ENCODE data around the gene ATXN10.

Gene ATXN10

GRCh38 chr22:45843986-45844385, 172.4 kb downstream of the ATXN10 start:
- no peak overlapping the region for H3K4me3 ChIP-seq (replicated peaks; ENCODE audit: low read depth, low read length)
- DNase-seq (ENCODE audit: extremely low read depth, low read depth): no peak
- TF ChIP-seq CTCF (IDR thresholded peaks at IDR 0.05; ENCODE audit: low read depth, low read length, missing control alignments): no peak

- no peak for TF ChIP-seq CTCF (IDR thresholded peaks at IDR 0.05; ENCODE audit: low read depth, low read length, missing control alignments)
- H3K4me3 ChIP-seq (replicated peaks; ENCODE audit: low read depth, low read length): no peak overlapping the region
Observed at GRCh38 chr22:45845076-45845487, 173.4 kb downstream of the ATXN10 start.

GRCh38 chr22:45846952-45847351, 175.3 kb downstream of the ATXN10 start:
- H3K4me3 ChIP-seq (replicated peaks; ENCODE audit: low read depth, low read length): no peak overlapping the region
- no peak for TF ChIP-seq CTCF (IDR thresholded peaks at IDR 0.05; ENCODE audit: low read depth, low read length, missing control alignments)
- no peak for DNase-seq (ENCODE audit: extremely low read depth, low read depth)

More at GRCh38 chr22:45845076-45845487, 173.4 kb downstream of the ATXN10 start:
- no peak for DNase-seq (ENCODE audit: extremely low read depth, low read depth)

GRCh38 chr22:45848904-45849303, 177.3 kb downstream of the ATXN10 start:
- no peak for DNase-seq (ENCODE audit: extremely low read depth, low read depth)
- no peak for TF ChIP-seq CTCF (IDR thresholded peaks at IDR 0.05; ENCODE audit: low read depth, low read length, missing control alignments)
- H3K4me3 ChIP-seq (replicated peaks; ENCODE audit: low read depth, low read length): no peak overlapping the region

- TF ChIP-seq CTCF (IDR thresholded peaks at IDR 0.05; ENCODE audit: low read depth, low read length, missing control alignments): no peak
- no peak for DNase-seq (ENCODE audit: extremely low read depth, low read depth)
Observed at GRCh38 chr22:45852826-45853225, 181.2 kb downstream of the ATXN10 start.

GRCh38 chr22:45855961-45856360, 184.3 kb downstream of the ATXN10 start:
- DNase-seq (ENCODE audit: extremely low read depth, low read depth): no peak
- H3K4me3 ChIP-seq (replicated peaks; ENCODE audit: low read depth, low read length): no peak overlapping the region
- no peak for TF ChIP-seq CTCF (IDR thresholded peaks at IDR 0.05; ENCODE audit: low read depth, low read length, missing control alignments)

More at GRCh38 chr22:45852826-45853225, 181.2 kb downstream of the ATXN10 start:
- H3K4me3 ChIP-seq (replicated peaks; ENCODE audit: low read depth, low read length): no peak overlapping the region

- H3K4me3 ChIP-seq (replicated peaks; ENCODE audit: low read depth, low read length): no peak overlapping the region
- no peak for TF ChIP-seq CTCF (IDR thresholded peaks at IDR 0.05; ENCODE audit: low read depth, low read length, missing control alignments)
- DNase-seq (ENCODE audit: extremely low read depth, low read depth): no peak
Observed at GRCh38 chr22:45857519-45857918, 185.9 kb downstream of the ATXN10 start.
